HG02610 (cell line): ENCODE data around the gene FSD1L.
"Not testable (repeated sequence)": the region's sequence is repeated elsewhere in the genome, so short reads cannot be mapped to it uniquely, and the experiment has no call there.

Experiments
- ATAC-seq: cut with Tn5 transposase; IDR thresholded peaks from one replicate; pipeline ENCODE4 v1.9.1; 2021; ENCODE audit warnings: mild to moderate bottlenecking, moderate library complexity; ENCODE audit not compliant: unreplicated experiment

FSD1L gene

GRCh38 chr9:105554042-105554441, 106.2 kb downstream of the FSD1L start:
- ATAC-seq, result no peak

GRCh38 chr9:105557804-105558610, 110.2 kb downstream of the FSD1L start, which contains the start of gene FKTN:
Gene FKTN (plus strand): TSS chr9:105558131. CDS start chr9:105575033, 16,902 bp downstream.
- peak; percentile 91 for ATAC-seq

- no peak for ATAC-seq
Measured at GRCh38 chr9:105572455-105572854, 124.6 kb downstream of the FSD1L start.

GRCh38 chr9:105579952-105580351, 132.1 kb downstream of the FSD1L start:
- ATAC-seq, result not testable (repeated sequence)

GRCh38 chr9:105581550-105581949, 133.7 kb downstream of the FSD1L start:
- ATAC-seq, result not testable (repeated sequence)

GRCh38 chr9:105593145-105593544, 145.3 kb downstream of the FSD1L start:
- no peak for ATAC-seq
